OCI-LY7 (cell line): ENCODE results near the gene GAS6. TPM values are rescaled to one million over a fixed set of nuclear protein-coding genes. Genes with fewer than 3 reads are reported as not detected.
"Not testable (repeated sequence)": the region's sequence is repeated elsewhere in the genome, so short reads cannot be mapped to it uniquely, and the experiment has no call there.

Source experiments
- BruUV-seq: library from RNA; stranded (reverse); fragments of 400-500 nt; replicated peaks from 2 replicates; lab custom pipeline; 2021; lab: Mats Ljungman, UMichigan
- CTCF ChIA-PET: fragments of 300-600 bp; sonication (Branson Sonifier 250); formaldehyde crosslinking; loops from one replicate; lab custom pipeline; 2022; ENCODE audit warnings: antibody characterized with exemption; ENCODE audit not compliant: unreplicated experiment; lab: Charles Lee
- POLR2A ChIA-PET: fragments of 300-600 bp; sonication (Branson Sonifier 250); formaldehyde crosslinking; loops from one replicate; lab custom pipeline; 2022; ENCODE audit warnings: antibody characterized with exemption; lab: Charles Lee
- DNase-seq: peaks from one replicate; pipeline ENCODE4 v3.0.0-alpha.2; 2015; ENCODE audit warnings: low spot score
- H2AFZ ChIP-seq: fragments of 200-600 bp; sonication (generic), shearing (Covaris generic); 2 replicates; pipeline ENCODE4 v1.6.1; 2014; ENCODE audit warnings: mild to moderate bottlenecking, antibody characterized with exemption, low read length, moderate library complexity
- H3K27ac ChIP-seq: fragments of 200-600 bp; sonication (generic); 2 replicates; pipeline ENCODE4 v1.5.1; 2014; ENCODE audit warnings: mixed run types, low read depth, mild to moderate bottlenecking, moderate library complexity, low read length, inconsistent platforms; ENCODE audit not compliant: poor library complexity, severe bottlenecking
- H3K36me3 ChIP-seq: fragments of 200-600 bp; sonication (generic); 2 replicates; pipeline ENCODE4 v1.6.1; 2014; ENCODE audit warnings: mild to moderate bottlenecking, antibody characterized with exemption, low read length, moderate library complexity, mixed read lengths; ENCODE audit not compliant: insufficient read depth
- H3K4me1 ChIP-seq: fragments of 200-600 bp; sonication (generic); 2 replicates; pipeline ENCODE4 v1.5.1; 2014; ENCODE audit warnings: mild to moderate bottlenecking, low read length; ENCODE audit not compliant: insufficient read depth, poor library complexity, severe bottlenecking
- H3K4me2 ChIP-seq: fragments of 200-600 bp; sonication (generic); 2 replicates; pipeline ENCODE4 v1.6.1; 2014; ENCODE audit warnings: mild to moderate bottlenecking, low read length
- H3K4me3 ChIP-seq: fragments of 200-600 bp; sonication (generic); 2 replicates; pipeline ENCODE4 v1.5.1; 2014; ENCODE audit warnings: mild to moderate bottlenecking, low read depth, low read length; ENCODE audit not compliant: poor library complexity, severe bottlenecking
- H3K79me2 ChIP-seq: fragments of 200-600 bp; sonication (generic); 2 replicates; pipeline ENCODE4 v1.6.1; 2016; ENCODE audit warnings: low read depth, mild to moderate bottlenecking, low read length, moderate library complexity, mixed read lengths; ENCODE audit not compliant: insufficient read depth
- H3K9me2 ChIP-seq: fragments of 200-600 bp; sonication (generic); 2 replicates; pipeline ENCODE4 v1.6.1; 2016; ENCODE audit warnings: mild to moderate bottlenecking, low read length, mixed read lengths; ENCODE audit not compliant: insufficient read depth
- H3K9me3 ChIP-seq: fragments of 200-600 bp; sonication (generic); 2 replicates; pipeline ENCODE4 v1.6.1; 2014; ENCODE audit warnings: mild to moderate bottlenecking, mixed run types, low read length, mixed read lengths
- H4K20me1 ChIP-seq: fragments of 200-600 bp; sonication (generic); 2 replicates; pipeline ENCODE4 v1.6.1; 2014; ENCODE audit warnings: mild to moderate bottlenecking, antibody characterized with exemption, low read length, moderate library complexity, mixed read lengths; ENCODE audit not compliant: insufficient read depth
- EZH2phosphoT487 ChIP-seq: fragments of 200-600 bp; sonication (generic); IDR thresholded peaks from 2 replicates; pipeline ENCODE4 v1.6.1; 2018; ENCODE audit warnings: low read depth, borderline replicate concordance, mild to moderate bottlenecking, mixed run types, antibody characterized with exemption, low read length, moderate library complexity, mixed read lengths
- intact Hi-C: fragments of 100-400 bp; cut with micrococcal nuclease; formaldehyde crosslinking; loops from one replicate; pipeline ENCODE4 v1.10.0; 2022; ENCODE audit not compliant: unreplicated experiment
- total RNA-seq, 2 experiments: library from RNA; depleted of rRNA in 1 of 2; stranded (reverse); fragments of >200 nt in 1 of 2; shearing (Covaris generic) in 1 of 2; gene quantifications; 2 replicates each; pipeline ENCODE4 v1.2.3, GENCODE V29; 2014 to 2022
- TF ChIP-seq, protein P1 (sequence below): fragments of 200-600 bp; sonication (generic); conservative IDR thresholded peaks from 2 replicates; pipeline ENCODE4 v1.5.1; 2014; ENCODE audit warnings: mild to moderate bottlenecking, antibody characterized with exemption, low read length, moderate library complexity, mixed read lengths

GAS6 gene
- total RNA-seq, 2 experiments from 2014 or later: not detected

DNA sequence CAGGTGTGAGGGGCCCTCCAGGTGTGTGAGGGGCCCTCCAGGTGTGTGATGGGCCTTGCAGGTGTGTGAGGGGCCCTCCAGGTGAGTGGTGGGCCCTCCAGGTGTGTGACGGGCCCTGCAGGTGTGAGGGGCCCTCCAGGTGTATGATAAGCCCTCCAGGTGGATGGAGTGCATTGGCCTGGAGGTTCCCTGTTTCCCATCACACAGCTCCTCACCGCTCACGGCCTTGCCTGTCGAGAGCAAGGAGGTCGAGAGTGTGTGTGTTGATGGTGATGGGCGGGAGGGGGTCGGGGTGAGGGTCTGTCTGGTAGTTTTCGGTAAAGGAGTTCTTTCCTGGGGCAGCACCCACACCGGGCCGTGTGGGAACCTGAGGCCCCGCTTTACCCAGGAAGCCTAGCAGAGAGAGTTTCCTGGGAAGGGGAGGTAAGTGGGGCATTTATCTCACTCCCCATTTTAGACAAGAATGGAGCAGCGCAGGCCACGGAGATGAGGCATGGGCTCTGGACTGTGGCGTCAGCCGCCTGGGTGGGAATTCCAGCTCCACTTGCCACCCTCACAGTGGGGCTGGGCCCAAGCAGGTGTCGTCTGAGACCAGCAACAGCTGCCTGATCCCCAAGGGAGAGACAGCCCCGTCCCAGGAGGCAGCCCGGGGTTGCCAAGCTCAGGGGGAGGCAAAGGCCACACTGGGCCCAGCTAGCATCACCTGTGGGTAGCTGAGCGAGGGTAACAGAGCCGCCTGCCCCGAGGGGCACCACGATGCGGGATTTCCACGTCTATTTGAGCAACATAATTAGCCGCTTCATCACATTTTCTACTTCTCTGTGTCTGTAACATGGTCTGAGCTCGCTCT is 10.9 kb upstream of the GAS6 start:
- no peaks in the 10 kb centered on the region for H3K4me1 ChIP-seq
- DNase-seq: no peak
- intact Hi-C loops: no loop called here
- no peaks in the 10 kb centered on the region for H3K79me2 ChIP-seq
- H3K4me3 ChIP-seq: no peak overlapping the region
- H3K36me3 ChIP-seq: no peaks in the 10 kb centered on the region
- CTCF ChIA-PET: no interaction called here
- no peaks in the 10 kb centered on the region for H4K20me1 ChIP-seq
- H3K27ac ChIP-seq: no peak overlapping the region
- BruUV-seq: no TSS peak
- no peak overlapping the region for H2AFZ ChIP-seq
- no peak overlapping the region for H3K4me2 ChIP-seq
- POLR2A ChIA-PET: no interaction called here
- no peaks in the 10 kb centered on the region for H3K9me2 ChIP-seq
- TF ChIP-seq EZH2phosphoT487: no peak
- TF ChIP-seq, protein P1, sequence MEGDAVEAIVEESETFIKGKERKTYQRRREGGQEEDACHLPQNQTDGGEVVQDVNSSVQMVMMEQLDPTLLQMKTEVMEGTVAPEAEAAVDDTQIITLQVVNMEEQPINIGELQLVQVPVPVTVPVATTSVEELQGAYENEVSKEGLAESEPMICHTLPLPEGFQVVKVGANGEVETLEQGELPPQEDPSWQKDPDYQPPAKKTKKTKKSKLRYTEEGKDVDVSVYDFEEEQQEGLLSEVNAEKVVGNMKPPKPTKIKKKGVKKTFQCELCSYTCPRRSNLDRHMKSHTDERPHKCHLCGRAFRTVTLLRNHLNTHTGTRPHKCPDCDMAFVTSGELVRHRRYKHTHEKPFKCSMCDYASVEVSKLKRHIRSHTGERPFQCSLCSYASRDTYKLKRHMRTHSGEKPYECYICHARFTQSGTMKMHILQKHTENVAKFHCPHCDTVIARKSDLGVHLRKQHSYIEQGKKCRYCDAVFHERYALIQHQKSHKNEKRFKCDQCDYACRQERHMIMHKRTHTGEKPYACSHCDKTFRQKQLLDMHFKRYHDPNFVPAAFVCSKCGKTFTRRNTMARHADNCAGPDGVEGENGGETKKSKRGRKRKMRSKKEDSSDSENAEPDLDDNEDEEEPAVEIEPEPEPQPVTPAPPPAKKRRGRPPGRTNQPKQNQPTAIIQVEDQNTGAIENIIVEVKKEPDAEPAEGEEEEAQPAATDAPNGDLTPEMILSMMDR: no peak
- no peaks in the 10 kb centered on the region for H3K9me3 ChIP-seq

DNA sequence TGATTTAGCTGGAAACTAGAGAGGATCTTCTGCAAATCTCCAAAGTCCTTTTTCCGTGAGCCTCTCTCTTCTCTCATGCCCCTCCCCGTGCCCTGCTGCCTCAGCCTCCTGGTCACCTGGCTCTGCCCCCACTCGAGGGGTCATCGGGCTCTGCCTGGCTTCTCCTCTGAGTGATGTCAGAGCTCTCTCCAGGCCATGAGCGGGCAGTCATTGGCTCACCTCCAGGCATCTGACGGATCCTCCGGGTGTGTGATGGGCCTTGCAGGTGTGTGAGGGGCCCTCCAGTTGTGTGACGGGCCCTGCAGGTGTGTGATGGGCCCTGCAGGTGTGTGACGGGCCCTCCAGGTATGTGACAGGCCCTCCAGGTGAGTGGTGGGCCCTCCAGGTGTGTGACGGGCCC is 10.3 kb upstream of the GAS6 start:
- no peak for DNase-seq
- Histone ChIP-seq H3K79me2 (no peaks in the 10 kb centered on the region), H3K4me2 (no peak overlapping the region), H3K4me3 (no peak overlapping the region), H3K4me1 (no peaks in the 10 kb centered on the region), H3K36me3 (no peaks in the 10 kb centered on the region), H3K9me2 (no peaks in the 10 kb centered on the region), H4K20me1 (no peaks in the 10 kb centered on the region), H2AFZ (no peak overlapping the region), H3K27ac (no peak overlapping the region), H3K9me3 (no peaks in the 10 kb centered on the region)
- TF ChIP-seq, protein P1: no peak
- no peak for TF ChIP-seq EZH2phosphoT487
- CTCF ChIA-PET: no interaction called here
- POLR2A ChIA-PET: no interaction called here
- no TSS peak for BruUV-seq
- intact Hi-C loops: no loop called here

DNA sequence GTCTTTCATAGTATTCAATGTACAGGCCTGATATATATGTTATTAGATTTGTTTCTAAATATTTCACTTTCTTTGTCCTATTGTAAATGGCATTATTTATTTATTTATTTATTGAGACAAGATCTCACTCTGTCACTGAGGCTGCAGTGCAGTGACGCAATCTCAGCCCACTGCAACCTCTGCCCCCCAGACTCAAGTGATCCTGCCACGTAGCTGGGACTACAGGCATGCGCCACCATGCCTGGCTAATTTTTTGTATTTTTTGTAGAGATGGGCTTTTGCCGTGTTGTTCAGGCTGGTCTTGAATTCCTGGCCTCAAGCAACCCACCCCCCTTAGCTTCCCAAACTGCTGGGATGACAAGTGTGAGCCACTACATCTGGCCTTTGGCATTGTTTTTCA is 5.4 kb upstream of the GAS6 start:
- Histone ChIP-seq H4K20me1 (no peaks in the 10 kb centered on the region), H2AFZ (no peak overlapping the region), H3K9me2 (no peaks in the 10 kb centered on the region), H3K79me2 (no peaks in the 10 kb centered on the region), H3K4me2 (no peak overlapping the region), H3K36me3 (no peaks in the 10 kb centered on the region), H3K27ac (no peak overlapping the region), H3K4me3 (no peak overlapping the region), H3K4me1 (no peaks in the 10 kb centered on the region), H3K9me3 (no peaks in the 10 kb centered on the region)
- intact Hi-C loops: no loop called here
- CTCF ChIA-PET: no interaction called here
- POLR2A ChIA-PET: interaction anchor here (0.6 kb wide), 1 partner anchor 267 kb away, joined by 3 read pairs; no protein-coding TSS in a partner anchor
- BruUV-seq: no TSS peak
- no peak for TF ChIP-seq EZH2phosphoT487
- TF ChIP-seq, protein P1: no peak
- no peak for DNase-seq

DNA sequence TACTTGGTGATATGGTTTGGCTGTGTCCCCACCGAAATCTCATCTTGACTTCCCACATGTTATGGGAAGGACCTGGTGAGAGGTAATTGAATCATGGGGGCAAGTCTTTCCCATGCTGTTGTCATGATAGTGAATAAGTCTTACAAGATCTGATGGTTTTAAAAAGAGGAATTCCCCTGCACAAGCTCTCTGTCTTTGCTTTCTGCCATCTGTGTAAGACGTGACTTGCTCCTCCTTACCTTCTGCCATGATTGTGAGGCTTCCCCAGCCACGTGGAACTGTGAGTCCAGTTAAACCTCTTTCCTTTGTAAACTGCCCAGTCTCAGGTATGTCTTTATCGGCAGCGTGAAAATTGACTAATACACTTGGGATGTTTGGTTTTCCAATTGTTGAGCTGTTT is 4.0 kb upstream of the GAS6 start:
- H3K79me2 ChIP-seq, H3K27ac ChIP-seq, H3K4me1 ChIP-seq, H3K4me3 ChIP-seq, POLR2A ChIA-PET, CTCF ChIA-PET, H2AFZ ChIP-seq, H3K4me2 ChIP-seq, H3K36me3 ChIP-seq, intact Hi-C loops, H3K9me2 ChIP-seq, H4K20me1 ChIP-seq, BruUV-seq, H3K9me3 ChIP-seq, DNase-seq: not testable (repeated sequence)
